Nephron progenitor cell (in vitro differentiated cells): Measurements from ENCODE around the gene SLC16A5.

ENCODE experiments used
- DNase-seq: peaks from one replicate; pipeline ENCODE4 v3.0.0; 2021
- H3K27ac Mint-ChIP-seq: 2 replicates; pipeline ENCODE4 v1.8.0; 2021; ENCODE audit warnings: mild to moderate bottlenecking, moderate library complexity, mixed read lengths
- H3K27me3 Mint-ChIP-seq: 2 replicates; pipeline ENCODE4 v1.8.0; 2021; ENCODE audit warnings: mild to moderate bottlenecking, low read depth, mixed read lengths; ENCODE audit not compliant: poor library complexity
- H3K36me3 Mint-ChIP-seq: 2 replicates; pipeline ENCODE4 v1.8.0; 2021; ENCODE audit warnings: low read depth, mixed read lengths
- H3K4me1 Mint-ChIP-seq: 2 replicates; pipeline ENCODE4 v1.8.0; 2021; ENCODE audit warnings: mixed read lengths
- H3K4me3 Mint-ChIP-seq: 2 replicates; pipeline ENCODE4 v1.8.0; 2021; ENCODE audit warnings: mild to moderate bottlenecking, moderate library complexity, mixed read lengths
- H3K9me3 Mint-ChIP-seq: 2 replicates; pipeline ENCODE4 v1.8.0; 2021; ENCODE audit warnings: mild to moderate bottlenecking, moderate library complexity, mixed read lengths
- TF ChIP-seq, protein P1 (sequence below): fragments of 200-600 bp; sonication (generic); IDR thresholded peaks from 2 replicates; pipeline ENCODE4 v1.5.0; 2021; ENCODE audit warnings: antibody characterized with exemption

SLC16A5 gene

DNA sequence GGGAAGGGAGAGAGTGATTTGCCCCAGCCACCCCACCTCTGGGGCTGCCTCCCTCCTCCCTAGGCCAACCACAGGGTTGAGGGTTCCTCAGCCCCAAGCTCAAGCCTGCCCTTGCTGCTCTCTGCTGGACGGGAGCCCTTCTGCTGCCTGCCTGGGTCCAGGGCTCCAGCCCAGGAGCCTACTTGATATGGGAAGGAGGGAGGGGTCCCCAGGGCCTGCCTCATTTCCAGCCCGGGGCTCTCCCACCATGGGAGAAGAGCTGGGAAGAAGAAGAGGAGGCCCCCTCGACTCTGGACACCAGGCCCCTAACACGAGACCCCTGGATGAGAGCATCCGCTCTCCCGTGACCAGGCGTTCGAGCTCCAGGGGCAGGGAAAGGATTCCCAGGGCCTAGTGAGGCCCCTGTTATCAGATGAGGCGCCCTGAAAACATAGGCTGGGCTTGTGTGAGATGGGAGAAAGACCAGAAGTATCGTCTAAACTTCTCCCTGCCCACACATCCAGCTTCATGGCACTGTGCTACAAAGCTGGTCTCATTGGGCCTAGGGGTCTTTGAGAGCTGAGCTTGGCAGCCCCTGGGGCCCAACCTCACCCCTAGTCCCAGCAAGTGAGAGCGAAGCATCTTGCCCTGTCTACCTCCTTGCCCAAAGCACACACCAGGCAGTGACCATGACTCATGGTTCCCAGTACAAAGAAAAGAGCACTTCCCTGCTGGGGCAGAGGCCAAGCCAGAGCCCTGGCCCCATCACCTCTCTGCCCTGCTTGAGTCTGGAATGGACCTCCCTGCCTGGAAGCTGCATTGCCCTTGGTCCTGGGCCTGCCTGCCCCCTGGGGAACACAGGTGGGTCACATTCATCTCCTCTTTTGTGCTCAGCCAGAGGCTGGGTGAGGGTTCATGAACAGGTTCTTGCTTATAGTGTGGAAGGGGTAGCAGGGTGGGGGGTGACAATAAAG is 987 bp downstream of the SLC16A5 start:
- peaks cover 79% of the 10 kb centered on the region for H3K4me1 Mint-ChIP-seq
- H3K27me3 Mint-ChIP-seq, result peaks cover 6% of the 10 kb centered on the region
- H3K4me3 Mint-ChIP-seq, result peak overlapping the region; percentile 80
- H3K27ac Mint-ChIP-seq, result peak overlapping the region; percentile 69
- no peaks in the 10 kb centered on the region for H3K36me3 Mint-ChIP-seq
- no peaks in the 10 kb centered on the region for H3K9me3 Mint-ChIP-seq
- DNase-seq, result no peak
- TF ChIP-seq, protein P1, sequence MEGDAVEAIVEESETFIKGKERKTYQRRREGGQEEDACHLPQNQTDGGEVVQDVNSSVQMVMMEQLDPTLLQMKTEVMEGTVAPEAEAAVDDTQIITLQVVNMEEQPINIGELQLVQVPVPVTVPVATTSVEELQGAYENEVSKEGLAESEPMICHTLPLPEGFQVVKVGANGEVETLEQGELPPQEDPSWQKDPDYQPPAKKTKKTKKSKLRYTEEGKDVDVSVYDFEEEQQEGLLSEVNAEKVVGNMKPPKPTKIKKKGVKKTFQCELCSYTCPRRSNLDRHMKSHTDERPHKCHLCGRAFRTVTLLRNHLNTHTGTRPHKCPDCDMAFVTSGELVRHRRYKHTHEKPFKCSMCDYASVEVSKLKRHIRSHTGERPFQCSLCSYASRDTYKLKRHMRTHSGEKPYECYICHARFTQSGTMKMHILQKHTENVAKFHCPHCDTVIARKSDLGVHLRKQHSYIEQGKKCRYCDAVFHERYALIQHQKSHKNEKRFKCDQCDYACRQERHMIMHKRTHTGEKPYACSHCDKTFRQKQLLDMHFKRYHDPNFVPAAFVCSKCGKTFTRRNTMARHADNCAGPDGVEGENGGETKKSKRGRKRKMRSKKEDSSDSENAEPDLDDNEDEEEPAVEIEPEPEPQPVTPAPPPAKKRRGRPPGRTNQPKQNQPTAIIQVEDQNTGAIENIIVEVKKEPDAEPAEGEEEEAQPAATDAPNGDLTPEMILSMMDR, result no peak

DNA sequence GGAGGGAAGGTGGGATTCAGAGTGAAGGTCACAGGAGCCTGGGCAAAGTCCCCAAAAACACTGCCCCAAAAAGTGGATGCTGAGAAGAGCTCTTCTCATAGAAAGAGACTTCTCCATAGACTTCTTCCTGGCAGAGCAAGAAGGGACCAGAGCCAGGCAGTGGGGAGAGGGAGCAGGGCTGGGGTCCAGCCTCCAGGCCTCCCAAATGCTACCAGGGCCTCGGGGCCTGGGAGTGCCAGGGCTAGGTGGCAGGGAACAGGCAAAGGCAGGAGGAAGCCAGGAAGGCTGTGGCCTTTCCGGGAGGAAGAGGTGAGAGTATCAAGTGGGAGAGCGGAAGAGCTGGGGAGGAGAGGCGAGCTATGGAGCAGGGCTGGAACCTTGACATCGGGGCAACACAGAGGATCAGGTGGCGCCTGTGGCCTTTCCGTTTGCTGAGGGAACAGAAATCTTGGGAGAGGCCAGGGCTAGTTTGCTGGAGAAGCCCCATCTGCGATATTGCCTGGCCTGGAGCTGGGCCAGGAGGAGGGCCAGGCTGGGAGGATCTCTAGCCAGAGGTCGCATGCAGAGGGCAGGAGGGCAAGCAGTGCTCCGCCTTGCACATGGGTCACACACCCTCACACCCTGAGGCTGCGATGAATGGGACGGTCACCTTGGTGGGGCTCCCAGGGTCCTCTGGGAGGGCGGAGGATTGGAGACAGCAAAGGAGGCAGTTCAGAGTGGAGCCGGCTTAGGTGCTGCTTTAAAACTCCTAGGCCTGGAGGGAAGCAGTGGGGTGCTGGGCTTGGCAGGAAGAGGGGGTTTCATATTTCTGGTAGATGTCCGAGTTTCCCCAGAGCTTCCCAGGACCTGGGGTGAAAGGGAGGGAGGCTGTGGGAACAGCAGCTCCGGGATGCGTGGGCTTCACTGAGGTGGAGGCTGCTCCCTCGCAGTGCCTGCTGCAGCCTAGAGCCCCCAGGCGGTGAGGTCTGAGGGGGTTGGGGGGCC is 3.4 kb downstream of the SLC16A5 start:
- no peaks in the 10 kb centered on the region for H3K27me3 Mint-ChIP-seq
- peak; percentile 30 for DNase-seq
- peak overlapping the region; percentile 70 for H3K27ac Mint-ChIP-seq
- H3K9me3 Mint-ChIP-seq, result no peaks in the 10 kb centered on the region
- H3K4me3 Mint-ChIP-seq, result peak overlapping the region; percentile 41
- TF ChIP-seq, protein P1, result no peak
- peaks cover 64% of the 10 kb centered on the region for H3K4me1 Mint-ChIP-seq
- no peaks in the 10 kb centered on the region for H3K36me3 Mint-ChIP-seq

DNA sequence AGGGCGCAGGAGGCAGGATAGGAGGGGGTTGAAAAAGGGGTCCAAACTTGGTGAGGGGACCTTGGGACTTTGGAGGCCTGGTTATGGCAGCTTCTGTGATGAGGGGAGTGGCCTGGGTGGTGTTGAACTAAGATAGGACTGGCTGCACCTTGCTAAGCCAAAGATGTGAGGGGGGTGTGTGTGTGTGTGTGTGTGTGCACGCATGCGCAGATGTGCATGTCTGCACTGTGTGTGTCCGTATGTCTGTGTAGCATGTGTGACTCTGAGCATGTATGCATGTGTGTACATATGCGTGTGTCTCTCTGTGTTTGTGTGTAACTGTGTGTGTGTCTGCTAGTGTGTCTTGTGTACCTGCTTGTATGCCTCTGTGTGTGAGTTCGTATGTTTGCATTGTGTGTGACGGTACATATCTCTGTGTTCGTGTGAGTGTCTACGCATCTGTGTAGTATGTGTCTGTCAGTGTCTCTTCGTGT is 4.1 kb downstream of the SLC16A5 start:
- Mint-ChIP-seq H3K9me3 (no peaks in the 10 kb centered on the region), H3K27me3 (no peaks in the 10 kb centered on the region), H3K4me3 (peak overlapping the region; percentile 41), H3K4me1 (peaks cover 57% of the 10 kb centered on the region), H3K36me3 (no peaks in the 10 kb centered on the region), H3K27ac (peak overlapping the region; percentile 70)
- TF ChIP-seq, protein P1, result no peak
- no peak for DNase-seq

DNA sequence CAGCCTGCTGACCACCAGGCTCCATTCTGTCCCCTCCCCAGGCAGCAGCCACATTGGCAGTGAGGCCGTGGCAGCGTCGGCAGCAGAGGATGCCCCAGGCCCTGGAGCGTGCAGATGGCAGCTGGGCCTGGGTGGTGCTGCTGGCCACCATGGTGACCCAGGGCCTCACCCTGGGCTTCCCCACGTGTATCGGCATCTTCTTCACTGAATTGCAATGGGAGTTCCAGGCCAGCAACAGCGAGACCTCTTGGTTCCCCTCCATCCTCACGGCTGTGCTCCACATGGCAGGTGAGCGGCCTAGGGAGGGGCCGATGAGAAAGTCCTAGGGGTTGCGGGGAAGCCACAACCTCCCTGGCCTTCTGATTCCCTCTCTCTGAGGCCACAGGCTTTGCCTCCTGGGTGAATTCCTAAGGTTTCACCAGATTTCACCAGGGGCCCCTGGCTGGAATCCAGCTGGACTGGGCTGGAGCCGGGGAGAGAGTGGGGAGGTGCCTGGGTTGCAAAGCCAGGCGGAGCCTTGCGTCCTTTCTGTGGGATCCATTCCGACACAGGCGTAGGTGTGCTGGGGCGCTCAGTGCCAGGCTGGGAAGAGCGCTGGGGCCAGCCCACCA is 5.9 kb downstream of the SLC16A5 start:
- H3K4me1 Mint-ChIP-seq, result peaks cover 58% of the 10 kb centered on the region
- TF ChIP-seq, protein P1, result no peak
- no peaks in the 10 kb centered on the region for H3K27me3 Mint-ChIP-seq
- H3K36me3 Mint-ChIP-seq, result peaks cover 4% of the 10 kb centered on the region
- no peaks in the 10 kb centered on the region for H3K9me3 Mint-ChIP-seq
- no peak overlapping the region for H3K4me3 Mint-ChIP-seq
- H3K27ac Mint-ChIP-seq, result peak overlapping the region; percentile 39
- no peak for DNase-seq

DNA sequence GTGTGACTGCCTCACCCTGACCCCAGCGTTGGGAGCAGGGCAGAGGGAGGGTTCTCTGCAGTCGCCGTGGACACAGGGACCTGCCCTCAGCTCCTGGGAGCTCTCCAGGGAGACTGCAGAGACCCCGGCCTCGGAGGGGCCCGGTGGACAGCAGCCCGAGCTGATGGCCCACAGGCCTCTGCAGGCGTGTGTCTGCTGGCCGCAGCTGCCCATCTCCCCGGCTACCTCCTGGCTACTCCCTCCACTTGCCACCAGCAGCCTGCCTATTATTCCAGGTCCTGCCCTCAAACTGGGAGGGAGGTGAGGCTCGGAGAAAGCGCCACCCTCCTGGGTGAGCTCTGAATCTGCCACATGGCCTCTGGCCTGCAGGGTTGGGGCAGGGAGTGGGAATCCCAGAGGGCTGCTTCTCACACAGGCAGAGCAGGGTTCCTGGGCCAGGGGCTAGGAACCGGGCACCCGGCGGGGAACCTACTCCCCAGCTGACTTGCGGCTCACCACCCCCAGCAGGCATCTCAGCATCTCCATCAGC is 7.2 kb downstream of the SLC16A5 start:
- DNase-seq, result no peak
- Mint-ChIP-seq H3K4me3 (no peak overlapping the region), H3K27me3 (no peaks in the 10 kb centered on the region), H3K27ac (no peak overlapping the region), H3K4me1 (peaks cover 50% of the 10 kb centered on the region), H3K9me3 (no peaks in the 10 kb centered on the region), H3K36me3 (peaks cover 10% of the 10 kb centered on the region)
- TF ChIP-seq, protein P1, result no peak
